LNCAP (cell line): Measurements from ENCODE around the gene RASA3.

ENCODE experiments used
- CTCF ChIP-seq: fragments of 450-650 bp; IDR thresholded peaks from 2 replicates; pipeline ENCODE4 v1.5.1; 2017; ENCODE audit warnings: mild to moderate bottlenecking

RASA3 gene

GRCh38 chr13:114065926-114066774 is 66.3 kb downstream of the RASA3 start:
- TF ChIP-seq CTCF: no peak

GRCh38 chr13:114065141-114065925 is 67.1 kb downstream of the RASA3 start:
- TF ChIP-seq CTCF: no peak

- no peak for TF ChIP-seq CTCF
Measured at GRCh38 chr13:114064450-114065140, 67.8 kb downstream of the RASA3 start.

- TF ChIP-seq CTCF: no peak
Measured at GRCh38 chr13:114063545-114064449, 68.6 kb downstream of the RASA3 start.

GRCh38 chr13:114062754-114063153 is 69.7 kb downstream of the RASA3 start:
- no peak for TF ChIP-seq CTCF

GRCh38 chr13:114062341-114062740 is 70.1 kb downstream of the RASA3 start:
- TF ChIP-seq CTCF: no peak

GRCh38 chr13:114061744-114062143 is 70.7 kb downstream of the RASA3 start:
- TF ChIP-seq CTCF: no peak
